MM.1S (cell line): ENCODE results near the gene TUBA8.
"Not testable (repeated sequence)": the region's sequence is repeated elsewhere in the genome, so short reads cannot be mapped to it uniquely, and the experiment has no call there.

Source experiments
- CTCF ChIP-seq: fragments of 300-600 bp; sonication (generic); IDR thresholded peaks from 2 replicates; pipeline ENCODE4 v1.5.1; 2016; ENCODE audit warnings: antibody characterized with exemption, low read length, mixed read lengths
- EZH2 ChIP-seq: fragments of 300-600 bp; sonication (generic); optimal IDR thresholded peaks from 2 replicates; pipeline ENCODE3; 2017; ENCODE audit warnings: low read depth, mild to moderate bottlenecking, antibody characterized with exemption, low read length, mixed read lengths
- EZH2phosphoT487 ChIP-seq: fragments of 300-600 bp; sonication (generic); IDR thresholded peaks from 2 replicates; pipeline ENCODE4 v1.6.1; 2018; ENCODE audit warnings: antibody characterized with exemption, low read length

- not testable (repeated sequence) for TF ChIP-seq CTCF, EZH2, EZH2phosphoT487
Observed at GRCh38 chr22:18172203-18172602, 61.6 kb downstream of the TUBA8 start.
